HepG2 (cell line): ENCODE data around the gene SRRM3. TPM values are rescaled to one million over a fixed set of nuclear protein-coding genes. Genes with fewer than 3 reads are reported as not detected.

Experiments used
- AGO1 ChIP-seq: fragments of 200-400 bp; formaldehyde crosslinking; IDR thresholded peaks from 2 replicates; pipeline ENCODE4 v1.6.1; 2017; ENCODE audit warnings: mild to moderate bottlenecking, low read depth, low read length, moderate library complexity; ENCODE audit not compliant: poor library complexity, severe bottlenecking
- ERF ChIP-seq: IDR thresholded peaks from 2 replicates; pipeline ENCODE4 v1.6.1; 2018; ENCODE audit warnings: missing biosample characterization, missing genetic modification reagents
- HDAC2 ChIP-seq: sonication (generic); formaldehyde crosslinking; IDR thresholded peaks from 2 replicates; pipeline ENCODE4 v1.4.0; 2020; ENCODE audit warnings: missing genetic modification reagents
- KAT8 ChIP-seq: IDR thresholded peaks from 2 replicates; pipeline ENCODE4 v1.6.1; 2016; ENCODE audit warnings: missing genetic modification reagents, missing compliant biosample characterization
- MAZ ChIP-seq, 2 experiments: sonication (generic) in 1 of 2; formaldehyde crosslinking in 1 of 2; IDR thresholded peaks; 2 replicates each; pipeline versions ENCODE4 v1.5.0 to v1.6.1; 2012 to 2020; ENCODE audit warnings: low read depth in 2 of 2, mild to moderate bottlenecking in 2 of 2, borderline replicate concordance in 1 of 2, improper control_type of control experiment in 1 of 2, low read length in 1 of 2, missing genetic modification reagents in 1 of 2, moderate library complexity in 1 of 2
- ZSCAN9 ChIP-seq: IDR thresholded peaks from 2 replicates; pipeline ENCODE4 v1.6.1; 2016; ENCODE audit warnings: borderline replicate concordance
- polyA plus RNA-seq, 8 experiments: library from polyadenylated mRNA; depleted of rRNA in 3 of 8; stranded (reverse) in 7 of 8; unstranded in 1 of 8; fragments of >200 nt; fragmentation: Illumina TruSeq in 4 of 8; extraction: Trizol in 4 of 8; gene quantifications; 2 replicates each; pipeline versions ENCODE4 v1.2.1 to v1.2.3, GENCODE V29; 2011 to 2016; ENCODE audit warnings: low read depth in 4 of 8, missing spikeins in 1 of 8, mixed read lengths in 1 of 8; ENCODE audit not compliant: insufficient read depth in 1 of 8
- total RNA-seq, 5 experiments: library from RNA; depleted of rRNA; stranded (reverse); fragments of >200 nt; fragmentation: Illumina TruSeq; extraction: Trizol; gene quantifications; 2 replicates each; pipeline ENCODE4 v1.2.3, GENCODE V29; 2016; ENCODE audit warnings: low read depth in 1 of 5
- TF ChIP-seq, protein P1 (sequence below): sonication (generic); formaldehyde crosslinking; IDR thresholded peaks from 2 replicates; pipeline ENCODE4 v1.4.0; 2020; ENCODE audit warnings: missing genetic modification reagents
- TF ChIP-seq, protein P2 (sequence below): IDR thresholded peaks from 2 replicates; pipeline ENCODE4 v1.6.1; 2016; ENCODE audit warnings: control low read depth
- TF ChIP-seq, protein P3 (sequence below): sonication (generic); formaldehyde crosslinking; IDR thresholded peaks from 2 replicates; pipeline ENCODE4 v1.8.1; 2023; ENCODE audit warnings: mild to moderate bottlenecking, inconsistent platforms, moderate library complexity, missing genetic modification reagents, borderline replicate concordance

SRRM3 gene
- total and polyA plus RNA-seq, 2 of the 13 experiments (the other 11 are each of a cell fraction or from before 2014, with no cell fraction given): 0.13 to 0.54 TPM

DNA sequence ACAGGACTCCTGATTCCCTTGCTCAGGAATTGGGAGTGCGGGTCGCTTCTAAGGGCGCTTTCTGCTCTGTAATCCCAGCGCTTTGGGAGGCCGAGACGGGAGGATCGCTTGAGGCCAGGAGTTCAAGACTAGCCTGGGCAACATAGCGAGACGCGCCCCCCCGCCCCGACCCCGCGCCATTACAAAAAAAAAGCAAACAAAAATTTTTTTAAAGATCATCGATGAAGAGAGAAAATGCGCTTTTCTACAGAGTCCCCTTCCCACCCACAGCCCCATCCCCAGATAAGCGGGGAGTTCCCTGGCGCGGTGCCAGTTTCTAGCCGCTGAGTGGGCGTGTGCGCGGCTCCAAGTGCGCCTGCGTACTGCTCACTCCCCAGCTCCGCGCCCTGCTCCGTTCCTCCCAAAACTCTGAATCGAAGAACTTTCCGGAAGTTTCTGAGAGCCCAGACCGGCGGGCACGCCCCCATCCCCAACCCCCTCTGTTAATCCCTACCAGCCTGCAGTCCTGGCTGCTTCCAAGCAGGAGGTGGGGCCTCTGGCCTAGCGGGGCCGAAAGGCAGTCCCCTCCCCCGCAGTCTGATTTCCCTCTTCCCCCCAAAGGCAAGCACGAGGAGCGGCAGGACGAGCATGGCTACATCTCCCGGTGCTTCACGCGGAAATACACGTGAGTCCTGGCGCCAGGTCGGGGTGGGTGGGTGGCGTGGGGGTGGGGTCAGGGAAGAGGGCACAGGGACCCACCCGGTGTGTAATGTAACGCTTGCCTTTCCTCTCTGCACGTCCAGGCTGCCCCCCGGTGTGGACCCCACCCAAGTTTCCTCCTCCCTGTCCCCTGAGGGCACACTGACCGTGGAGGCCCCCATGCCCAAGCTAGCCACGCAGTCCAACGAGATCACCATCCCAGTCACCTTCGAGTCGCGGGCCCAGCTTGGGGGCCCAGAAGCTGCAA lies 101.8 kb downstream of the SRRM3 start (continued):
- TF ChIP-seq KAT8 (peak; percentile 52), HDAC2 (CRISPR knock-in tag) (0 out of 2 replicates have a peak, but pooled peaks have one; percentile 26), ERF (CRISPR knock-in tag) (peak; percentile 74), ZSCAN9 (CRISPR knock-in tag) (0 out of 2 replicates have a peak, but pooled peaks have one; percentile 34), MAZ (IDR thresholded peaks at IDR 0.05; ENCODE audit: borderline replicate concordance, low read depth, low read length) (0 out of 2 replicates have a peak, but pooled peaks have one; percentile 46), MAZ (CRISPR knock-in tag; IDR thresholded peaks at IDR 0.05; ENCODE audit: low read depth) (no peak), AGO1 (peak; percentile 96)
- TF ChIP-seq, protein P1, sequence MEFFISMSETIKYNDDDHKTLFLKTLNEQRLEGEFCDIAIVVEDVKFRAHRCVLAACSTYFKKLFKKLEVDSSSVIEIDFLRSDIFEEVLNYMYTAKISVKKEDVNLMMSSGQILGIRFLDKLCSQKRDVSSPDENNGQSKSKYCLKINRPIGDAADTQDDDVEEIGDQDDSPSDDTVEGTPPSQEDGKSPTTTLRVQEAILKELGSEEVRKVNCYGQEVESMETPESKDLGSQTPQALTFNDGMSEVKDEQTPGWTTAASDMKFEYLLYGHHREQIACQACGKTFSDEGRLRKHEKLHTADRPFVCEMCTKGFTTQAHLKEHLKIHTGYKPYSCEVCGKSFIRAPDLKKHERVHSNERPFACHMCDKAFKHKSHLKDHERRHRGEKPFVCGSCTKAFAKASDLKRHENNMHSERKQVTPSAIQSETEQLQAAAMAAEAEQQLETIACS (CRISPR knock-in tag): peak; percentile 36; the same call in 1 of the 2 replicates
- TF ChIP-seq, protein P2, sequence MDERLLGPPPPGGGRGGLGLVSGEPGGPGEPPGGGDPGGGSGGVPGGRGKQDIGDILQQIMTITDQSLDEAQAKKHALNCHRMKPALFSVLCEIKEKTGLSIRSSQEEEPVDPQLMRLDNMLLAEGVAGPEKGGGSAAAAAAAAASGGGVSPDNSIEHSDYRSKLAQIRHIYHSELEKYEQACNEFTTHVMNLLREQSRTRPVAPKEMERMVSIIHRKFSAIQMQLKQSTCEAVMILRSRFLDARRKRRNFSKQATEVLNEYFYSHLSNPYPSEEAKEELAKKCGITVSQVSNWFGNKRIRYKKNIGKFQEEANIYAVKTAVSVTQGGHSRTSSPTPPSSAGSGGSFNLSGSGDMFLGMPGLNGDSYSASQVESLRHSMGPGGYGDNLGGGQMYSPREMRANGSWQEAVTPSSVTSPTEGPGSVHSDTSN: no peak
- TF ChIP-seq, protein P3, sequence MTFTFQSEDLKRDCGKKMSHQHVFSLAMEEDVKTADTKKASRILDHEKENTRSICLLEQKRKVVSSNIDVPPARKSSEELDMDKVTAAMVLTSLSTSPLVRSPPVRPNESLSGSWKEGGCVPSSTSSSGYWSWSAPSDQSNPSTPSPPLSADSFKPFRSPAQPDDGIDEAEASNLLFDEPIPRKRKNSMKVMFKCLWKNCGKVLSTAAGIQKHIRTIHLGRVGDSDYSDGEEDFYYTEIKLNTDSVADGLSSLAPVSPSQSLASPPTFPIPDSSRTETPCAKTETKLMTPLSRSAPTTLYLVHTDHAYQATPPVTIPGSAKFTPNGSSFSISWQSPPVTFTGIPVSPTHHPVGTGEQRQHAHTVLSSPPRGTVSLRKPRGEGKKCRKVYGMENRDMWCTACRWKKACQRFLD: 0 out of 2 replicates have a peak, but pooled peaks have one; percentile 31
